HCT116 (cell line): ENCODE measurements around the gene EYA4.

Experiments used
- CEBPB ChIP-seq: IDR thresholded peaks from 2 replicates; pipeline ENCODE4 v1.6.1; 2012; ENCODE audit warnings: low read depth
- EGR1 ChIP-seq: IDR thresholded peaks from 2 replicates; pipeline ENCODE4 v1.6.1; 2012; ENCODE audit warnings: low read depth
- EZH2 ChIP-seq: fragments of 200-600 bp; sonication (generic); IDR thresholded peaks from 2 replicates; pipeline ENCODE4 v1.6.1; 2017; ENCODE audit warnings: antibody characterized with exemption, mixed run types
- EZH2phosphoT487 ChIP-seq: fragments of 200-600 bp; IDR thresholded peaks from 2 replicates; pipeline ENCODE4 v1.6.1; 2018; ENCODE audit warnings: antibody characterized with exemption, borderline replicate concordance
- FOSL1 ChIP-seq: IDR thresholded peaks from 2 replicates; pipeline ENCODE4 v1.6.1; 2012; ENCODE audit warnings: low read depth
- JUND ChIP-seq: IDR thresholded peaks from 2 replicates; pipeline ENCODE4 v1.6.1; 2012
- POLR2A ChIP-seq: IDR thresholded peaks from 2 replicates; pipeline ENCODE4 v1.7.0; 2011; ENCODE audit warnings: borderline replicate concordance; ENCODE audit not compliant: insufficient read depth, insufficient read length; ENCODE audit errors: extremely low read depth
- POLR2AphosphoS5 ChIP-seq: IDR thresholded peaks from 2 replicates; pipeline ENCODE4 v1.6.1; 2011; ENCODE audit warnings: mild to moderate bottlenecking, low read depth, low read length, moderate library complexity
- RAD21 ChIP-seq: IDR thresholded peaks from 2 replicates; pipeline ENCODE4 v1.6.1; 2012; ENCODE audit warnings: low read depth, mild to moderate bottlenecking
- YY1 ChIP-seq: IDR thresholded peaks from 2 replicates; pipeline ENCODE4 v1.6.1; 2011; ENCODE audit warnings: low read length, low read depth, moderate library complexity, mild to moderate bottlenecking; ENCODE audit not compliant: insufficient replicate concordance; ENCODE audit errors: extremely low read depth
- TF ChIP-seq, protein P1 (sequence below), 3 experiments: fragments of 200-600 bp in 1 of 3; sonication (generic) in 1 of 3; IDR thresholded peaks in 2 of 3; conservative IDR thresholded peaks in 1 of 3; 2 replicates each; pipeline ENCODE4 v1.5.1; 2012 to 2017; ENCODE audit warnings: low read depth in 2 of 3, low read length in 2 of 3, antibody characterized with exemption in 1 of 3, borderline replicate concordance in 1 of 3, control low read depth in 1 of 3, mild to moderate bottlenecking in 1 of 3, mixed read lengths in 1 of 3, mixed run types in 1 of 3, moderate library complexity in 1 of 3; ENCODE audit not compliant: insufficient read depth in 1 of 3

DNA sequence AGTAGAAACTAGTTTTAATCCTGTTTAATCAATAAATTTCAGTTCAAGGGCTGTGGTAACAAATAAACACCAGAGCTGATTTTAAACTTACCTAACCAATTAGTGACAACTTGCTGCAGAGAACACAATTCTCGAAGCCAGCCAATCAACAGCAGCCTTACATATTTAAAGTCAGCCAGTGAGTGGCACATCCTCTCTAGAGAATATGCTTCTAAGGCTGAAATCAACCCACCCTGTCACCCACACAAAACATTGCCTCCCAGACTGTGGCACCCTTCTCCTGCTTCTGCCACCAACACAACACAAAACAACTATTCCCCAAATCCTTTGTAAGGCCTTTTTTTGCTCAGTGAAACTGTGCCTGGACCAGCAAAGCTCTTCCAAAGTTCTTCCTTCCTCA is 306.0 kb downstream of the EYA4 start:
- no peak for TF ChIP-seq RAD21
- no peak for TF ChIP-seq POLR2A
- TF ChIP-seq, protein P1, sequence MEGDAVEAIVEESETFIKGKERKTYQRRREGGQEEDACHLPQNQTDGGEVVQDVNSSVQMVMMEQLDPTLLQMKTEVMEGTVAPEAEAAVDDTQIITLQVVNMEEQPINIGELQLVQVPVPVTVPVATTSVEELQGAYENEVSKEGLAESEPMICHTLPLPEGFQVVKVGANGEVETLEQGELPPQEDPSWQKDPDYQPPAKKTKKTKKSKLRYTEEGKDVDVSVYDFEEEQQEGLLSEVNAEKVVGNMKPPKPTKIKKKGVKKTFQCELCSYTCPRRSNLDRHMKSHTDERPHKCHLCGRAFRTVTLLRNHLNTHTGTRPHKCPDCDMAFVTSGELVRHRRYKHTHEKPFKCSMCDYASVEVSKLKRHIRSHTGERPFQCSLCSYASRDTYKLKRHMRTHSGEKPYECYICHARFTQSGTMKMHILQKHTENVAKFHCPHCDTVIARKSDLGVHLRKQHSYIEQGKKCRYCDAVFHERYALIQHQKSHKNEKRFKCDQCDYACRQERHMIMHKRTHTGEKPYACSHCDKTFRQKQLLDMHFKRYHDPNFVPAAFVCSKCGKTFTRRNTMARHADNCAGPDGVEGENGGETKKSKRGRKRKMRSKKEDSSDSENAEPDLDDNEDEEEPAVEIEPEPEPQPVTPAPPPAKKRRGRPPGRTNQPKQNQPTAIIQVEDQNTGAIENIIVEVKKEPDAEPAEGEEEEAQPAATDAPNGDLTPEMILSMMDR (IDR thresholded peaks at IDR 0.05 in 2 of 3, conservative IDR thresholded peaks at IDR 0.05 in 1 of 3; ENCODE audit: borderline replicate concordance in 1 of 3, insufficient read depth in 1 of 3, low read depth in 2 of 3, low read length in 2 of 3), result no peak
- TF ChIP-seq EGR1, result no peak
- TF ChIP-seq CEBPB, result no peak
- no peak for TF ChIP-seq EZH2
- TF ChIP-seq JUND, result no peak
- TF ChIP-seq FOSL1, result no peak
- TF ChIP-seq POLR2AphosphoS5, result no peak
- no peak for TF ChIP-seq EZH2phosphoT487
- no peak for TF ChIP-seq YY1
